GM19328 (cell line): Measurements from ENCODE around the gene NUP88.

ENCODE experiments used
- ATAC-seq: cut with Tn5 transposase; IDR thresholded peaks from one replicate; pipeline ENCODE4 v1.9.1; 2021; ENCODE audit warnings: mild to moderate bottlenecking, moderate library complexity; ENCODE audit not compliant: unreplicated experiment

Gene NUP88

GRCh38 chr17:5419959-5420653 lies 644 bp upstream of the NUP88 start, which contains the start of gene RPAIN:
Gene RPAIN (plus strand): TSS chr17:5420182. CDS start chr17:5420211, 29 bp downstream.
- ATAC-seq = peak; percentile 51

GRCh38 chr17:5418858-5419355 lies 555 bp downstream of the NUP88 start:
- peak; percentile 19 for ATAC-seq

GRCh38 chr17:5416901-5417300 lies 2.6 kb downstream of the NUP88 start:
- no peak for ATAC-seq

GRCh38 chr17:5413682-5414081 lies 5.8 kb downstream of the NUP88 start:
- no peak for ATAC-seq

GRCh38 chr17:5410594-5411272 lies 8.7 kb downstream of the NUP88 start:
- ATAC-seq = no peak

GRCh38 chr17:5408186-5408585 lies 11.3 kb downstream of the NUP88 start:
- ATAC-seq = no peak

GRCh38 chr17:5405400-5405799 lies 14.1 kb downstream of the NUP88 start:
- ATAC-seq = no peak

GRCh38 chr17:5399767-5400166 lies 19.7 kb downstream of the NUP88 start:
- no peak for ATAC-seq

- no peak for ATAC-seq
Measured at GRCh38 chr17:5396612-5397011, 22.9 kb downstream of the NUP88 start.

GRCh38 chr17:5391678-5392077 lies 27.8 kb downstream of the NUP88 start:
- ATAC-seq = no peak

- no peak for ATAC-seq
Measured at GRCh38 chr17:5381542-5381941, 37.9 kb downstream of the NUP88 start.

- ATAC-seq = no peak
Measured at GRCh38 chr17:5380491-5381135, 38.8 kb downstream of the NUP88 start.

- no peak for ATAC-seq
Measured at GRCh38 chr17:5379351-5380107, 39.9 kb downstream of the NUP88 start.

GRCh38 chr17:5378566-5379207 lies 40.8 kb downstream of the NUP88 start:
- ATAC-seq = no peak

- ATAC-seq = no peak
Measured at GRCh38 chr17:5373112-5373511, 46.4 kb downstream of the NUP88 start.

- no peak for ATAC-seq
Measured at GRCh38 chr17:5370411-5370810, 49.1 kb downstream of the NUP88 start.

- ATAC-seq = no peak
Measured at GRCh38 chr17:5365831-5366230, 53.6 kb downstream of the NUP88 start.

GRCh38 chr17:5364696-5365095 lies 54.8 kb downstream of the NUP88 start:
- no peak for ATAC-seq

- no peak for ATAC-seq
Measured at GRCh38 chr17:5364156-5364555, 55.3 kb downstream of the NUP88 start.

GRCh38 chr17:5362162-5362811 lies 57.2 kb downstream of the NUP88 start:
- no peak for ATAC-seq
